ENCODE results near the gene CAV1.

The CAV1 gene

DNA sequence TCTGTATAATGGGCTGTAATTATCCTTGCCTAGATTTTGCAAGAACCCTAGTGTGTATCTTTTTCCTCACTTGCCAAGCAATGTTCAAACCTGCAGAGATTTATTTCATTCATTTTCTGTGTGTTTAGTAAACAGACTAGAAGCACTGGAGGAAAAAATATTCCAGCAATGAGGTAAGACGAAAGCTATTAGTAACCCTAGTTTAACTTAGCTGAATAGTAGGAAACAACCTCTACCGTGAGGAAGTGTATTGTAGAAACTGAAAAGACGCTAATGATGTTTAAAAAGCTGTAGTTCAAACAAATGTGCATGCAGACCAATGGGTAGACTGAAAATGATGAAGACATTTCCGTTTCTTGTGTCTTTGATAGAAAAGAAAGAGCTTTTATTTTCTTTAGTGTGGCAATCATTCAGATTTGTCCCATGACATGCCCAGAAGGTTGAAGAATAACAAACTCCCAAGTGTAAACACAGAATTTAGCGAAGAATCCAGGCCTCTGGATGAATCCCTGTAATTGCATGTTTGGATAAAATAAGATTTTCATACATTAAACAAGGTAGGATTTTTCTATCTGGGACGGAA lies 20.7 kb downstream of the CAV1 start:
- no peak for TF ChIP-seq CTCF (conservative IDR thresholded peaks at IDR 0.05)
- H3K27ac ChIP-seq = no peak overlapping the region

DNA sequence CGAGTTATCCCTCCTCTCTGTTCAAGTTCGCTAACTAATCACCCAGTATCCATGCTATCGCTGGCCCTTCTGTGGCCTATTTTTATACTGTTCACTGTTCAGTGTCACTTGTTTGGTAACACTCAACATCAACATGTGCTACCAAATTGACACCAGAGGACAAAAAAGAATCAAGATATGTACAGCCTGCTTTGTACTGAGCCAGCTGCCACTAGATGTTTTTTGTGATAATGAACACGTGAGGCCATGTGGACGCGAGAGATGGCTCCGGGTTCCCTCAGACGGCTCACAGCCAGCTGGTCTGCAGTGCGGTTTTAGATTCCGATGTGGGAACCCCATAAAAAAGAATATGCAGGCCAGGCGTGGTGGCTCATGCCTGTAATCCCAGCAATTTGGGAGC lies 21.2 kb downstream of the CAV1 start:
- H3K27ac ChIP-seq = no peak overlapping the region
- TF ChIP-seq CTCF (conservative IDR thresholded peaks at IDR 0.05) = no peak

GRCh38 chr7:116546916-116547315 lies 22.1 kb downstream of the CAV1 start:
- no peak for TF ChIP-seq CTCF (conservative IDR thresholded peaks at IDR 0.05)

DNA sequence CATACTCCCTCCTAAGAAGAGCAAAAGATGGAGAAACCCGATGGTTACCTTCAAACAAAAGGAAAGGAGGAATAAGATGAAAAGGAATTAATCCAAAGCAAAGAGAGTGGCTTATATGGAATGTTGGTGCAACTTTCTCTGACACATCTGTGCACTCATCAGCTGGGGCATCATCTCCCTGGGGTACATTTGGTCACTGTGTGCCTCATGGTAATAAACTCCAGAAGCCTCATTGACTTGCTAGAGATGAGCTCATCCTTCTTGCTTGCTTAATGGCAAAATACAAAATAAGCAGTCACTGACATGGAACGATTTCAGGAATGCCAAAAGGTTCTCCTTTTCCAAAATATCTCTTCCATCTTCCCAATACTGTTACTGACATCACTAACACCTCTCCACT lies 22.5 kb downstream of the CAV1 start:
- TF ChIP-seq CTCF (conservative IDR thresholded peaks at IDR 0.05) = no peak
- no peak overlapping the region for H3K27ac ChIP-seq

More at GRCh38 chr7:116546916-116547315, 22.1 kb downstream of the CAV1 start:
- no peak overlapping the region for H3K27ac ChIP-seq

- no peak for TF ChIP-seq CTCF (conservative IDR thresholded peaks at IDR 0.05)
- no peak overlapping the region for H3K27ac ChIP-seq
Measured at GRCh38 chr7:116548506-116548905, 23.7 kb downstream of the CAV1 start.

GRCh38 chr7:116549370-116549769 lies 24.5 kb downstream of the CAV1 start:
- H3K27ac ChIP-seq = no peak overlapping the region
- no peak for TF ChIP-seq CTCF (conservative IDR thresholded peaks at IDR 0.05)

GRCh38 chr7:116551692-116552091 lies 26.9 kb downstream of the CAV1 start:
- no peak overlapping the region for H3K27ac ChIP-seq

More at GRCh38 chr7:116551692-116552091, 26.9 kb downstream of the CAV1 start:
- no peak for TF ChIP-seq CTCF (conservative IDR thresholded peaks at IDR 0.05)
